PC-9 (cell line): Measurements from ENCODE around the gene ADAMTS8. TPM values are rescaled to one million over a fixed set of nuclear protein-coding genes. Genes with fewer than 3 reads are reported as not detected.

Experiments
- BruUV-seq: library from RNA; stranded (reverse); fragments of 400-500 nt; replicated peaks from 2 replicates; lab custom pipeline; 2021; lab: Mats Ljungman, UMichigan
- CTCF ChIA-PET: fragments of 300-600 bp; sonication (Branson Sonifier 250); formaldehyde crosslinking; loops from one replicate; lab custom pipeline; 2022; ENCODE audit warnings: antibody characterized with exemption; lab: Charles Lee
- POLR2A ChIA-PET: fragments of 300-600 bp; sonication (Branson Sonifier 250); formaldehyde crosslinking; loops from one replicate; lab custom pipeline; 2022; ENCODE audit warnings: antibody characterized with exemption; ENCODE audit not compliant: unreplicated experiment; lab: Charles Lee
- DNase-seq, 2 experiments: peaks; one replicate each; pipeline versions ENCODE4 v3.0.0 to v3.0.0-alpha.2; 2015 to 2022; ENCODE audit warnings: mixed read lengths in 1 of 2
- H2AFZ ChIP-seq: fragments of 200-600 bp; sonication (generic); 2 replicates; pipeline ENCODE4 v1.8.1; 2017; ENCODE audit warnings: antibody characterized with exemption
- H3F3A ChIP-seq: fragments of 200-600 bp; sonication (generic); 2 replicates; pipeline ENCODE4 v1.8.1; 2017; ENCODE audit warnings: antibody characterized with exemption, mild to moderate bottlenecking, low read depth; ENCODE audit not compliant: insufficient read depth
- H3K27ac ChIP-seq: fragments of 200-600 bp; sonication (generic); 2 replicates; pipeline ENCODE4 v1.6.1; 2016; ENCODE audit warnings: mixed run types
- H3K27me3 ChIP-seq: fragments of 200-600 bp; sonication (generic); 2 replicates; pipeline ENCODE4 v1.6.1; 2016; ENCODE audit warnings: low read depth, mixed run types; ENCODE audit not compliant: insufficient read depth
- H3K36me3 ChIP-seq: fragments of 200-600 bp; sonication (generic); 2 replicates; pipeline ENCODE4 v1.6.1; 2016; ENCODE audit warnings: low read depth, mixed run types
- H3K4me1 ChIP-seq: fragments of 200-600 bp; sonication (generic); replicated peaks from 2 replicates; pipeline ENCODE4 v1.6.1; 2016; ENCODE audit warnings: mixed run types; ENCODE audit not compliant: insufficient read depth
- H3K4me2 ChIP-seq: fragments of 200-600 bp; sonication (generic); 2 replicates; pipeline ENCODE4 v1.6.1; 2017; ENCODE audit warnings: mixed run types
- H3K4me3 ChIP-seq: fragments of 200-600 bp; sonication (generic); 2 replicates; pipeline ENCODE4 v1.6.1; 2016; ENCODE audit warnings: mixed run types
- H3K79me2 ChIP-seq: fragments of 200-600 bp; sonication (generic); 2 replicates; pipeline ENCODE4 v1.6.1; 2017; ENCODE audit warnings: low read depth, mixed run types
- H3K9me2 ChIP-seq: fragments of 200-600 bp; sonication (generic); 2 replicates; pipeline ENCODE4 v1.8.1; 2017; ENCODE audit warnings: mild to moderate bottlenecking; ENCODE audit not compliant: insufficient read depth
- H3K9me3 ChIP-seq: fragments of 200-600 bp; sonication (generic); 2 replicates; pipeline ENCODE4 v1.8.1; 2016; ENCODE audit warnings: low read depth; ENCODE audit not compliant: insufficient read depth
- H4K20me1 ChIP-seq: fragments of 200-600 bp; sonication (generic); 2 replicates; pipeline ENCODE4 v1.8.1; 2017; ENCODE audit not compliant: insufficient read depth
- CTCF ChIP-seq: fragments of 200-600 bp; sonication (generic); conservative IDR thresholded peaks from 2 replicates; pipeline ENCODE4 v1.6.1; 2017; ENCODE audit warnings: mixed run types, antibody characterized with exemption, mild to moderate bottlenecking, moderate library complexity
- EZH2 ChIP-seq: fragments of 200-600 bp; sonication (generic); IDR thresholded peaks from 2 replicates; pipeline ENCODE4 v1.8.0; 2017; ENCODE audit warnings: antibody characterized with exemption, low read depth
- intact Hi-C: fragments of 100-400 bp; cut with micrococcal nuclease; formaldehyde crosslinking; loops from one replicate; pipeline ENCODE4 v1.10.0; 2022; ENCODE audit not compliant: unreplicated experiment
- total RNA-seq: library from RNA; stranded (reverse); gene quantifications from 2 replicates; pipeline ENCODE4 v1.2.3, GENCODE V29; 2021

ADAMTS8 gene
- total RNA-seq, 1 experiment from 2014 or later = not detected

- peak; percentile 35 to 38 for DNase-seq
- H3K4me3 ChIP-seq = no peak overlapping the region
- H4K20me1 ChIP-seq = no peaks in the 10 kb centered on the region
- POLR2A ChIA-PET = no interaction called here
- no peaks in the 10 kb centered on the region for H3K9me3 ChIP-seq
- H2AFZ ChIP-seq = no peak overlapping the region
- H3K9me2 ChIP-seq = no peaks in the 10 kb centered on the region
- H3K4me1 ChIP-seq = no peaks in the 10 kb centered on the region; the same call in 1 of the 2 replicates
- no peaks in the 10 kb centered on the region for H3K36me3 ChIP-seq
- H3K27ac ChIP-seq = no peak overlapping the region
- CTCF ChIA-PET = no interaction called here
- H3F3A ChIP-seq = peaks cover 6% of the 10 kb centered on the region; the same call in 1 of the 2 replicates
- no peak for TF ChIP-seq CTCF
- no peak for TF ChIP-seq EZH2
- peak overlapping the region; percentile 11; the same call in 1 of the 2 replicates for H3K4me2 ChIP-seq
- no TSS peak for BruUV-seq
- H3K79me2 ChIP-seq = no peaks in the 10 kb centered on the region
- intact Hi-C loops = no loop called here
- peaks cover 28% of the 10 kb centered on the region for H3K27me3 ChIP-seq
Observed at GRCh38 chr11:130403271-130403804, 25.1 kb downstream of the ADAMTS8 start.

GRCh38 chr11:130402570-130402969 is 25.8 kb downstream of the ADAMTS8 start:
- no peaks in the 10 kb centered on the region for H3K9me2 ChIP-seq
- no peak overlapping the region for H3K4me2 ChIP-seq
- no peaks in the 10 kb centered on the region; the same call in 1 of the 2 replicates for H3K4me1 ChIP-seq
- no peak overlapping the region for H2AFZ ChIP-seq
- H3K27ac ChIP-seq = no peak overlapping the region
- TF ChIP-seq CTCF (no peak), EZH2 (no peak)
- H3F3A ChIP-seq = peaks cover 6% of the 10 kb centered on the region; the same call in 1 of the 2 replicates
- H3K36me3 ChIP-seq = no peaks in the 10 kb centered on the region
- H4K20me1 ChIP-seq = no peaks in the 10 kb centered on the region
- H3K9me3 ChIP-seq = no peaks in the 10 kb centered on the region
- peaks cover 36% of the 10 kb centered on the region for H3K27me3 ChIP-seq
- peak in 1 of 2 experiments; percentile 12 for DNase-seq
- H3K79me2 ChIP-seq = no peaks in the 10 kb centered on the region
- CTCF ChIA-PET = no interaction called here
- H3K4me3 ChIP-seq = no peak overlapping the region
- POLR2A ChIA-PET = no interaction called here
- intact Hi-C loops = no loop called here
- BruUV-seq = no TSS peak

- ChIA-PET POLR2A (no interaction called here), CTCF (no interaction called here)
- H3K4me2 ChIP-seq = no peak overlapping the region
- no peaks in the 10 kb centered on the region for H3K36me3 ChIP-seq
- no peaks in the 10 kb centered on the region for H4K20me1 ChIP-seq
- peaks cover 47% of the 10 kb centered on the region for H3K27me3 ChIP-seq
- DNase-seq = peak in 1 of 2 experiments; percentile 31
- no peak overlapping the region for H3K27ac ChIP-seq
- H3K9me2 ChIP-seq = no peaks in the 10 kb centered on the region
- no peak for TF ChIP-seq CTCF
- TF ChIP-seq EZH2 = no peak
- H3K79me2 ChIP-seq = no peaks in the 10 kb centered on the region
- peaks cover 6% of the 10 kb centered on the region; the same call in 1 of the 2 replicates for H3F3A ChIP-seq
- H3K4me1 ChIP-seq = no peaks in the 10 kb centered on the region; the same call in 1 of the 2 replicates
- BruUV-seq = no TSS peak
- no peak overlapping the region for H2AFZ ChIP-seq
- no peak overlapping the region for H3K4me3 ChIP-seq
- H3K9me3 ChIP-seq = no peaks in the 10 kb centered on the region
- intact Hi-C loops = no loop called here
Observed at GRCh38 chr11:130400781-130401483, 27.5 kb downstream of the ADAMTS8 start.
